D341Med (cell line): ENCODE data around the gene RAD51B.

ENCODE experiments used
- DNase-seq: peaks from one replicate; pipeline ENCODE4 v3.0.0; 2012; ENCODE audit warnings: low spot score

The RAD51B gene

DNA sequence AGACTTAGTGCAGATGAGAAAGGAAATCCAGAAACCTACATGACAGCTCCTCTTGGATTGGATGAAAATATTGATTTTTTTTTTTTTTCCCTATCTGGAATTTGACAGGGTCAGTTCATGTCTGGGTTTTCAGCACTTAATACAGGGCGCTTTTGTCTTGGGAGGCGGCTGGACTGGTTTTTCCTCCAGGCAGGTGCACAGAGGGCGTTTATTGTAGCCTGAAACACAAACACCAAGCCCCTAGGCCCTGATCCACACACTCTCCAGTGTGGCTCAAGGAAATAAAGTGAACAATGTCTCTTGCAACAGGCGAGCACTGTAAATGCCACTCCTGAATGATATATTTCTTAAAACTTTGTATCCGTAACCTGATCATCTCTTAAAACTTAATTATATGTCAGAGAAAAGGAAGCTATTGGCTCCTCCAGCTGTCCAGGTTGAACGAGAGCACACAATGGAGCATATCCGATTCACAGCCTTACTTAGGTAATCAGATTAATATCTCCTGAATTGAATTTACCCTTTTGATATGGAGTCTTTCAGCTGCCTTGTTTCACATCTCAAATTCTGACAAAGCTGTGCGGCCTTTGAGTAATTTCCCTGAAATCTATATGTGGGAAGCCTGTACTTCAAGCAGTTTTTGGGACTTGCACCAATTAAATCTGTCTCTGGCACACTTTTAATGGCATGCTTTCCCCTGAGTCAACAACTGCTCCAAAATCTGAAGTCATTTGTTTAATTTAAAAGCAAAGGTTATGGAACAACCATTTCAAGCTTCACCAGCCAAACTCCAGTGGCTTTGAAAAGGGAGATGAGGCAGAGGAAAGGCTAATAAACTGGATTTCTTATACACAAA is 487.6 kb downstream of the RAD51B start:
- no peak for DNase-seq

DNA sequence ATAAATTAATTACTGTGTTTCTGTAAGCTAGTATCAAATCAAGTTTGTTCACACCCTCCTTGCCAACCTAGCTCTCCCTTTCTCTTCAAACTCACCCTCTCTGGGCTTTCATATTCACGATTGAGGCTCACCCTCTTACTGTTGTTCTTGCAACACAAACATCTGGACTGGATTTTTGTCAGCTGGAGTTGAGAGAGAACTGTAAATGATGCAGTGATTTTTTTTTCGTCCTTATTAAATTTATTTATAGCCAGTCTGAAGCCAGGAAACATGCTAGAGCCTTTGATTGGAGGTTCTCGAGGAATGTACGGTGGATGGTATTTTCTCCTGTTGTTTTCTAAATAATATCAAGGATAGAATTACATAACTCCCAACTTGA is 488.2 kb downstream of the RAD51B start:
- DNase-seq, result no peak

DNA sequence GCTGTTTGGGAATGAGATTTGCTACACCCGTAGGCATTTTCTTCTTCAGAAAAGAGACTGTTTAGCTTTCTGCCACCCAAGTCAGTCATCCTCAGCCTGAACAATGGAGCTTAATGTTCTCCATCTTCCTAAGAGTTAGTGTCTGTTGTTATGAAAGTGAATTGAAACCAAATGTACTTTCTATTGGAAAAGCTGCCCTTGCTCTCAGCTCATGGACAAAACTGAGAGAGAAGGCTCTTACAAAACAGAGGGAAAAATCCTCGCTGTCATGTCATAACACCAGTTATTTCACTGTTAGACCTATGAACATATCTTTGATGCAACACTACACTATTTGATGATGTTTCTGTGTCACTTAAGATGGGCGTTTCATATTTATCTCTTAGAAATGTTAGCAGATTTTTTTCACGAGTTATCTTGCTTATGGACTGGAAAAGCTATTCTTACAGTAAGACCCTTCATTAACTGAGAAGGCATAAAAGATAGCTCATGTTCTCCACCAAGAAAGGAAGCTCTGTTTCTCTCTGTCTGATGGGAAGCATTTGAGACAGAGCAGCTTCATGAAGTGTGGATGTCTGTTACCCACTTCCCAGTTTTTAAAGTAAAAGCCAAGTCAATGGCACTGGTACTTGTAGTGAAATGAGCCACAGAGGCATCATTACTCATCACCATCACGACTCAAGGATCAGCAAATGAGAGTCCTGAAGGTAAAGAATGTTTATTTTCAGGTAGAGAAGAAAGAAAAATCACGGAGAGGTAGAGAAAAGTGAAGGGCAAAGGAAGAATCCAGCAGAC is 489.3 kb downstream of the RAD51B start:
- DNase-seq, result no peak

DNA sequence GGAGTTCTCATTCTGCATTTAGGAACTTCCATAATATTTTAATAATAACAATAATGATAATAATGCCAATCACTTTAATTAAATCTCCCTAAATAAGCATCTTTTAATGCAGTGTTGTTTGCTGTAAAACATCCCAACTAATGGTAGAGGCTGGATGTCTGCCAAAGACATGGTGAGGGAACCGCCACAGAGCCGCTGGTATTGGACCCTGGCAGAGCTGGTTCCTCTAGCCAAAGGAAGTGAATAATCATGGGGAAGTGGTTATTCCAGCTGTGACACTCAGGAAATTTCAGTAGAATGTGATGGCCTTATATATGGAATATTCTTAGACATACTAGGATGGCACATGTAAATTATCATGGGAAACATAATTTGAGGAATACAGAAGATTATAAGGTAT is 490.0 kb downstream of the RAD51B start:
- DNase-seq, result no peak

DNA sequence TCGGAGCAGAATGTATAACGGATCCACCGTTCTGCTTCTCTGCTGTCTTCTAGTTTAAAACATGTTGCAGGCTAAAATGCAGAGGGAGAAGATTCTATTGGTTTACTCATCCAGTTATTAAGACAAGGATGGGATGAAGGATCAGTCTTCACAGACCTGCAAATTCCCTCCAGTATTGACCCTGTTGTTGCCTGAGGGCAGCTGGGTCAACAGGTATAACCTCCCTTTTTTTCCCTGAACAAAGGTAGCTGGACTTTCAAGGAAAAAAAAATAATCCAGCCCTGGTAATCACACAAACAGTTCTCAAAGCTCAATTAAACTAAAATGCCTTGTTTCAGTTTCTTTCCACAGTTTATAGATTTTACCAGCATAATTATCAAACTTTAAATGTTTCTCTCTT is 492.7 kb downstream of the RAD51B start:
- no peak for DNase-seq

DNA sequence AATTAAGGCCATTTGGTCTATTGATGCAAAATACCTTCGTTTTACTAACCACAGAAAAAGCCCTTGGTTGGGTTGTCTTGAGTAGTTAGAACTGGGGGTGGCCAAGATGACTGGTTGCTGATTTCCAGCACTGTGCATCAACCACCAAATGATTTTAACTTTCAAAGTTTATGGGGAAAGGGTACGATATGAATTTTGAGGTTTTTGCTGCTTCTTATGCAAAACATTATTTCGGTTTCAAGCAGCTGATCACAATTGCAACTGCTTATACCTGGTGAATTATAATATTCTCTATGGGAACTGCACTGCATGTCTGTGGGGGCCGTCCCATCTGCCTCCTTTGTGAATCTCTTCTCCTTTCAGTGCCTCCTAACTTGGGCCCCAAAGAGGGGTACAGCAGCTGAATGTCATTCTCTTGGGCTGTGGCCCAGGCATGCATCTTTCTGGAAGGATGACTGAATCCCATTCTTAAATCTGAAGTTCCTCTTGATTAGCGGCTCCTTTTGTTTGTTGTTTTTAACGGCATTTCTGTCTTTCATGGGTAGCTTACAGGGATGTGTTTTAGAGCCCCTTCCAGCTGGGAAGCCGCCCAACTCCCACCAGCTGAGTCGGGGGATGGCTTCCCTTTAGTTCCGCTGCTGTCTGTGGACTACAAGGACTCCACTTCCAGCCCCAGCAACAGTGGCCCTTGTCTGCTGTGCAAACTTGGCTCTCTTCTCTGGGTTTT is 493.5 kb downstream of the RAD51B start:
- no peak for DNase-seq

DNA sequence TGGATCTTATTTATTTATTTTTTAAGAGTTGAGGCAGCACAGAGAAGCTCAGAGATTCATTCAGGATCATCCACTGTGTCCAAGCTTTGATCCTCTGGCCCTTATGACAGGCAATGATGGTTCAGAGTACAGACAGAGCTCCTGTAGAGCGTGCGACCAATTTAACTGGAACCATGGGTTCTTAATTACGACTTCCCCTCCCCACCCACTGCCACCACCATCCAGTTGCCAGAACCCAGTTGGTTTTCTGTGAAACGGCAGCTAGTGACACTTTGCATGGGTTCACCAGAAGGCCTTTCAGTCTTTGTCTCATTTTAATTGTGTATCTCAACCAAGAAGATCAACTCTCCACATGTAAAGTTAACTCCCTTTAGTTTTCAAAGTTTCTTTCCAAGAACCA is 495.1 kb downstream of the RAD51B start:
- DNase-seq, result no peak

DNA sequence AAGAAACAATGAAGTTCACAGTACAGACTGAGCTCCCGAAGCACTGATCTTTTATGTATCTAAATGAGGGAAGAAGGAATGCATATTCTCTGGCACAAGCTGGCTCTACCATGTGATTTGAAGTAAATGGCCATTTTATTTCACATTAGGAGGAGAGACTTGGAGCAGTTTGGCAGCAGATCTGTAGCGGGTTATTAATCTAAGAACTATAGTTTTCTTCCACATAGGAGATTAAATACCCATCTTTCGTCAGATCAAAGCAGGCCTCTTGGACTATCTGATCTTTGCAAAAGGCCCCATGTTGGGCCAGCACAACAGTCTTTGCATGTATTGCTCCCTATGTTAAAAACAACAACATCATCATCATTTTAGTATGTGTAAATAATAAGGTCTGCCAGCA is 495.5 kb downstream of the RAD51B start:
- DNase-seq, result no peak

DNA sequence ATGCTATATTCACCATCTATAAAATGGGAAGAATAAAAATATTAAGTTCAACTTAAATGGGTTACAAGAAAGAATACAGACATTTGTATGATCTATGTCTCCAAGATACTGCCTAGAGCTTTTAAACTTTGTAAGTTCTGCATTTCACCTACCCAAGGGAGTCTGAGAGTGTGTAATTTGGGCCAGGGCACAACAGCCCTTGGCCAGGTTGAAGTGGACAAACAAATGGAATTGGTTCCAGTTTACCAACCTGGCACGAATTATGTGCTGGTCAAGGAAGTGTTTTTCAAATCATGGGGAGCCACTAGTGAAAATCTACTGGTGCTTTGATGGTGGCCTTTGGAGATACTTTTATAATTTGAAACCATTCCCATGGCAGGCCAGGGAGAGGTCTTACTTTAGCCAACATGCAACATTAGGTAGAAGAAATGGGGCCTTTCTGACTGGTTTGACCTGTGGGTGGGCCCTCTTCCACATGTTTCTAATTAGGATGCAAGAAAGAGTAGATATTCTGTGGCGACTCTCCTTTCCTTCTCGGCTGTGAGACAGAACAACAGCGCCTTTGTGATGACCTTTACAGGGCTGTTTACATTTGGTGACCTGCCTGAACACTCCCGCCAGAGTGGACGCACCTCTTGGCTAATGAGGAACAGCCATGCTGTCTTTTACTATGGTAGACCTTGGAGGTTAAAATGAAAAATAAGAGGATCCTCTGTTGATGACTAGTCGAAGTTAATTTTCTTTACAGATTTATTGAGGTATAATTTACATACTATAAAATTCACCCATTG is 496.7 kb downstream of the RAD51B start:
- no peak for DNase-seq

DNA sequence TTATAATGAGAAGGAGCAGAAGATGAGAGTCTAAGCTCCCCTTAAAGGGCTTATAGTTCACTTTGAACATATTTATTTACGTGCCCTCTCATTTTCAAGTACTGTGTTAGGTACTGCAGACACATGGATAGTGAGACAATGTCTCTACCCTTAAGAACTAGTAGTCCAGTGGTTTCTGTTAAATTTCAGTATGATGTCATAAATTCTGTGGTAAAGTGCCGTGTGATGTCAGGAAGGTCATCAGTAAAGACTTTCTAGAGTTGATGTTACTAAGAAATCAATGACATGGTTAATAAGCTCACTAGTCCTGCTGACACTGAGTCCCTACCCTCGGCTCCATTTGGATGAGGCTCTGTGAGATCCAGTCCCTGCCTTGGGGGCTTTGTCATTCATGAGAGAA is 497.7 kb downstream of the RAD51B start:
- no peak for DNase-seq

DNA sequence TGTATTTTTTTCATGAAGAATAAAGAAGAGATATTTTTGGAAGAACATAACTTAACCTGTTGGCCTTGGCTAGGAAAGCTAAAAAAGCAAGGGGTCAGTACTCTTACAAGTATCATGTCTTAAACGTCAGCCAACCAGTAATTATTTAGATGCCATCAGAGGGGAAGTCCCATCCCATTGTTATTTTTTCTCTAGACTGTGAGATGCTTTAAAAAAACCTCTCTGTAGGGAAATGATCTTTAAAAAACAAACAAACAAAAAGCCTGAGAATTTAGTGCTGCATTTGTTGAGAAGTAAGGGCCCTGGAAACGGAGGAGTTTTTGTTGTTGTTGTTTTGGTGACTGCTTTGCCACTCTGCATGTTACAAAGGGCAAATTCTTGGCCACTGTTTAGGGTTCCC is 499.2 kb downstream of the RAD51B start:
- DNase-seq, result no peak

DNA sequence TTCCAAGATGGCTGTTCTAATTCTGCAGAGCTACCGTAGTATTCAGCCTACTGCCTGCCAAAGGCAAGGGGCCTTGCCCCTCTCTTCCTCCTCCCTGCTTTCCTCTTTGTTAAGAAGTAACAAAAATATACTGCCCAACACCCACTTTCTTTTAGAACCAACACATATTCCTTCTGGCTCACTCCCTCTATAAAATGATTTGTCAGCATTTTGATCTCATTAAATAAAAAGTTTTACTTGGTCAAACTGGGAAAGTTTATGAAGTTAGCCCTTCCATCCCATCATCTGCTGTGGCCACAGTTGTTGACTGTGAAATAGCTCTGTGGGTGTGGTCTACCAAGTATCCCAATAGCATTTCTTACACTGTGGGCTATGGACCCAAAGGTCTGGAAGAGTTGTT is 500.9 kb downstream of the RAD51B start:
- no peak for DNase-seq

DNA sequence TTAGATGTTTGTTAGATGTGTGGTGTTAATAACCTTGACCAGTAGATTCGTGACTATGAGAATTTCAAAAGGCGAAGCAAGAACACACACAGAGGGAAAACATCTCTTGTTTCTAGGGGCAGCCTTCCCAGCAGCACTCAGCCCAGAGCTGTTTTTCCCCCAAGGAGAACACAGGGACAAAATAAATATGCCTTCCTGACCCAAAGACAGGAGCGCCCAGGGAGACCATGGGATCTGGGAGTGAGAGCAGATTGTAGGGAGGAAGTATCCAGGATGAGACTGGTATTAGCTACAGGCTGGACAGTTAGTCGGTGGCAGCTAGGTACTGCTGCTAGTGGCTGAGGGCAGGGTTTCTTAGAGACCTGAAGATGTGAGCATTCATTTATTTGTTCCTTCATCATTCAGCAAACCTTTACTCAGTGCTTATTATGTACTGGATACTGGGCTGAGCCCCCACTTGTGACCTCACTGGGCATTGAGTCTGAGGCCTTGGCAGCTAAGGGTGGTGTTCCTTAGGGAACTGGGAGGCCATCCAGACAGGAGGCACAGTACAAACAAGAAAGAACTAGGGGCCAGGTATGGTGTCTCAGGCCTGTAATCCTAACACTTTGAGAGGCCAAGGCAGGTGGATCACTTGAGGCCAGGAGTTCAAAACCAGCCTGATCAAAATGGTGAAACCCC is 503.5 kb downstream of the RAD51B start:
- DNase-seq, result no peak

DNA sequence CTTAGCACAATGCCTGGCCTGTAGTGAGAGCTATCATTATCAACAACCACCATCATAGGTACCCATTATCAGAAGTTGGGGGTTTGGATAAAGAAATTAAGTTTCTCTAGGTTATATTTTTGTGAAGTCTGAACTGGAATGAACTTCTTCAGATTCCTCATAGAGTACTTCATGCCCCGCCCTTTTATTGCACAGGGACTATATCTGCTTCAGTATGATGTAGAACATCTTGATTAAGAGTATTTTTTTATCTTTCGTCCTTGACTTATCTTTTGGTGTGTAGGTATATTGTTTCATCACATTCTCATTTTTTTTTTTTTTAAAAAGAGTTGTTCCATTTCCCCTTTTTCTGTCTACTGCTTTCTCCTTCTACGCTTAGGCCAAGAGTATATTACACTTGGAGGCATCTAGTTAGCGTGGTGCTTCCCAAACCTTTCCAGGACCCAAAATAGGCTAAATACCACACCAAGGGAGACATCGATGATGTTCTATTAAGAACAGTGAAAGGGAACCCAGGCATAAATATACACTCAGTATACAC is 505.8 kb downstream of the RAD51B start:
- no peak for DNase-seq

DNA sequence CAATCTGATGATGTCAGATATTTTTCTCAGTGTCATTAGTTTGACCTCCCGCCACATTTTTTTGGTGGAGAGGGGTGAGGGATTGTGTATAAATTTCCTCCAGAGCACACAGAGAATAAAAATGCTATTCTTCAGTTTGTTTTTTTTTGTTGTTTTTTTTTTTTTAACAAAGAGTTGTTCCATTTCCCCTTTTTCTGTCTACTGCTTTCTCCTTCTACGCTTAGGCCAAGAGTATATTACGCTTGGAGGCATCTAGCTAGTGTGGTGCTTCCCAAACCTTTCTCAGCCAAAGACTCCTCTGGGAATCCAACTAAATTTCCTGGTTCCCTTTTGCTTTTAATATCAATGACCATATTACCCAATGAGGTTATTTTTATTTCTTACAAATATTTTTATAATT is 507.7 kb downstream of the RAD51B start:
- DNase-seq, result no peak

DNA sequence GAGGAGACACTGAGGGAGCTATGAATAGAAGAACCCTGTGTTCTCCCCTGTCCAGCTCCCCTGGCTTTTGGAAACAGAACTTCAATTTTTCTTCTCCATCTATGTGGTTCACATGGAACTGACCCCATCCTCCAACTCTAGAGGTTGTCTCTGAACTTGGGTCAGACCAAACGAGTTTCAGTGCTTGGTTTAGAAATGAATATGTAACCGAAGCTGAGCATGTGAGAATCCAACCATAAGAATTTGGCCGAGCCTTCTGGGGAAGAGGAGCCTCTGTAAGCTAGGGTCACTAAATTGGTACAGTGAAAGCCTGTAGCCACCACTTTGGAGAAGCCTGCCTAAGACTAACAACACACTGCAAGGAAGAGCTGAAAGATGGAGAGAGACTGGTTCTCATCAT is 508.9 kb downstream of the RAD51B start:
- DNase-seq, result no peak

DNA sequence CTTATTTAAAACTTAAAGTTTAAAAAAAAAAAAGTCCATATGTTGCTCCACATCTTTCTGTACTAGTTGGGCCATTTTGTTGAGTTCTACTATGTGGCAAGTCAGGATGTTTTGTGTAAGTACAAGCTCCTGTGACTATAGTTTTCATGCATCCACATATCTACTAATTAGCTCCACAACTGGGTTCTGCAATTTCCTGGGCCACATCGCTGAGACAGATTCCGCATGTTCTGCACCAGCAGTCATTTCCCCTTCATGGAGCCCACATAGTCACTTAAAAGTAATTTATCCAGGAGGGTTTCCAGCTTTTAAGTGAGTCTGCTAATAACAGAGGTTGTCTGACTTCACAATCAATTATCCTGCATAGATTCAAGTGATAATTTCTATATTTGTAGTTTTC is 511.8 kb downstream of the RAD51B start:
- DNase-seq, result no peak

DNA sequence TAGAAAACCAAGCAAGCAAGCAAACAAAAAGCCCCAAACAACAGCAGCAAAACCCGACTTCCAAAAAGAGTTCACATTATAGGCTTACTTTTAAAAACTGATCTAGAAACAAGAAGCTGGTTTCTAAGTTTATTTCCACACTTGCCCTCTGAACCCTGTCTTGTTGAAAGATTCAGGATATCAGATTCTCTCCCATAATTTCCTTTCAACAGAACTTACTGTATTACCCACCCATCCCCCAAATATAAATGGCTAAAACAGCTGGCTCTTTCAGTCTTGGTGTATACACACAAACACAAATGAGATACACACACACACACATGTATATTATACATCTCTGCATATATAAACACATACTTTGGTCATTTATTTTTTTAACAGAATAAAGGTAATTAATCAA is 512.4 kb downstream of the RAD51B start:
- DNase-seq, result no peak

DNA sequence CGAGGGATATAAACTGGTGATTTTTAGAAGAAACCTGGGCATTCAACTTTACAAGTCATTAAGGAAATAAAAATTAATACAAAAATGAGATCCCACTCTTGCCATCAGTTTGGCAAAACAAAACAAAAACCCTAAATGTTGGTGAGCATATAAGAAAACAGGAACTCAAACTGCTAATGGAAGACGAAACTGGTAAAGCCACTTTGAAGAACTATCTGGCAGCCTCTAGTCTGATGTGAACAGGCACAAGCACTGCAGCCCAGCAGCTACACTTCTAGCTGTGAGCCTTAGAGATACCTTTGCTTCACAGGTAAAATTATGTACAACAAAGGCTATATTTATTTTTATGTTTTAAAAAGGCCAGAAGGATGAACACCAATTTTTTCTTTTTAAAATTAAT is 513.7 kb downstream of the RAD51B start:
- no peak for DNase-seq

DNA sequence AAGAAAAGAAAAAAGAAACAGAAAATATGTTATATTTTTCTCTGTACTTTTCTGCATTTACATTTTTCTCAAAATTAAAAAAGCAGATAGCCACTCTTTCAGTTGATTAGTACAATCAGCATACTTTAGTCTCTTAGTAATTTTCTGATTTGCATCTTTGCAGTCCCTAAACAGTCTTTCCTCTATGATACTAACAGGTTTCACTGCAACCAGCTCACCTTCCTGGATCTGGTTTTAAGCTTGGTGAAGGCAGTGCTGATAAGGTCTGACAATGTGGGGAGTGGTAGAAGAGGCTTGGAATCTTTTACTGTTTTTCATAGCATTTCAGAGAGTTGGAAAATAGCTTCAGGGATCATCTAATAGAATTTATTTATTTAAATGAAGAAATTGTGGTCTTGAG is 515.7 kb downstream of the RAD51B start:
- DNase-seq, result no peak

DNA sequence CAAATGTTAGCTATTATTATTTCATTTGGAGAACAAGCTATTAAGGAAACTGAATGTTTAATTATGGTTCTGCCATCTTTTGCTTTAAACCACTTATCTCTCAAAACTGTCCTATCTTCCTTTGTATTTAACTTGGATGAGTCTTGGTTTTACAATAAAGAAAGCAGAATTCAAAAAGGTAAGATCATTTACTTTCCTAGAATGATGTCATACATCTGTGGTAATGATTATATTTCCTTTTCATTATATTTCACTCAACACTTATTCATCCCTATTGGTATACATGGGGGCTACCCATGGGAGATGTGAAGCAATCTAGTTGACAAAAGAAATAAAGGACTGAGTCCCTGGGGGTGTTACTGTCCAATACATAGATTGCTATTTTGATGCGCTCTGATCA is 516.6 kb downstream of the RAD51B start:
- DNase-seq, result no peak
